ENCODE measurements around the gene TNS3. TPM values are rescaled to one million over a fixed set of nuclear protein-coding genes. Genes with fewer than 3 reads are reported as not detected.

The TNS3 gene
- total RNA-seq, 1 donor from 2014 or later: 92.9 TPM

DNA sequence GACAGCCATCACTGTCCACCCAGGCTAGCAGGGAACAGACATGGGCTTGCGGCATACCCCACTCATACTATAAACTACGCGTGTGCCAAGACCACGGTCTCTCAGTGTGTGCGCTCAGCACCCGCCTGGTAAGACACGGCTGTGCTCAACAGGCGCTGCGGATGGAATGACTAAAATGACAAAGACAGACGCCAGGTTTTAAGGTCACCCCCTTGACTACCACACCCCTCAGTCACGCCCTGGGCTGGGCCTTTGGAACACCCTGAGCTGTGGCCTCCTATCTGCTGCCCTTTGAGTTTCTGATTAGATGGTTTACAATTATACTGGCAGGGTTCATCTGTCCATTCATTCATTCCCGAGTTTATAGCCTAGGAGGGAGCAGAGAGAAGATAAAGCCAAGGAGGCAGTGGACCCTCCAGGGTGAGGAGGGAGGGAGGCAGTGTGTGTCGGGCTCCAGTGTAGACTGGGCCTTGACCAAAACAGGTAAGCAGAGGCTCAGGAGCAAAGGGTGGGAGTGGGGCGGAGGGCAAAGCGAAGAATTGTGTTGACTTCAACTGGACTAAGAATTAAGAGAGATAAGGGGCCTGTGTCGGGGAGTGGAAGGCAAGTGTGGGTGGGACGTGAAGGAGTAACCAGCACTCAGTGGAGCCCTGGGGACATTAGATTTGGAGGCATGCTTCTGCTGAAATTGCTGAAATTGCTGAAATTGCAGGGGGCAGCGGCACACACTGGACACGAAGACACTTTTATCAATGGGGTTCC, 35.0 kb downstream of the TNS3 start:
- Histone ChIP-seq H3K4me3 (ENCODE audit: insufficient read depth, low read depth, low read length) (no peak overlapping the region), H3K36me3 (ENCODE audit: insufficient read depth, low read length) (no peaks in the 10 kb centered on the region), H3K27me3 (ENCODE audit: insufficient read depth, low read length) (no peaks in the 10 kb centered on the region), H3K9me3 (ENCODE audit: insufficient read depth, low read depth, low read length) (no peaks in the 10 kb centered on the region), H3K4me1 (ENCODE audit: insufficient read depth, low read length) (peaks cover 5% of the 10 kb centered on the region), H4K20me1 (ENCODE audit: insufficient read depth, low read length) (peaks cover 40% of the 10 kb centered on the region), H3K79me2 (ENCODE audit: insufficient read depth, low read length) (peaks cover 56% of the 10 kb centered on the region), H3K9ac (ENCODE audit: low read length) (no peak overlapping the region), H3K27ac (ENCODE audit: low read depth, low read length) (no peak overlapping the region), H3K4me2 (ENCODE audit: low read length) (no peak overlapping the region), H2AFZ (ENCODE audit: low read depth, low read length) (no peak overlapping the region)
- Mint-ChIP-seq H3K9me3 (ENCODE audit: unreplicated experiment) (peaks cover 3% of the 10 kb centered on the region), H3K4me3 (ENCODE audit: unreplicated experiment) (no peak overlapping the region), H3K27me3 (ENCODE audit: low read depth, unreplicated experiment) (no peaks in the 10 kb centered on the region), H3K27ac (ENCODE audit: unreplicated experiment) (no peak overlapping the region), H3K4me1 (ENCODE audit: low read depth, unreplicated experiment) (peaks cover 9% of the 10 kb centered on the region), H3K36me3 (ENCODE audit: low read depth, unreplicated experiment) (peaks cover 25% of the 10 kb centered on the region)
- DNase-seq (ENCODE audit: low read depth): no peak
- TF ChIP-seq EZH2 (IDR thresholded peaks at IDR 0.05; ENCODE audit: insufficient read depth, low read length): no peak
- TF ChIP-seq, protein P1, sequence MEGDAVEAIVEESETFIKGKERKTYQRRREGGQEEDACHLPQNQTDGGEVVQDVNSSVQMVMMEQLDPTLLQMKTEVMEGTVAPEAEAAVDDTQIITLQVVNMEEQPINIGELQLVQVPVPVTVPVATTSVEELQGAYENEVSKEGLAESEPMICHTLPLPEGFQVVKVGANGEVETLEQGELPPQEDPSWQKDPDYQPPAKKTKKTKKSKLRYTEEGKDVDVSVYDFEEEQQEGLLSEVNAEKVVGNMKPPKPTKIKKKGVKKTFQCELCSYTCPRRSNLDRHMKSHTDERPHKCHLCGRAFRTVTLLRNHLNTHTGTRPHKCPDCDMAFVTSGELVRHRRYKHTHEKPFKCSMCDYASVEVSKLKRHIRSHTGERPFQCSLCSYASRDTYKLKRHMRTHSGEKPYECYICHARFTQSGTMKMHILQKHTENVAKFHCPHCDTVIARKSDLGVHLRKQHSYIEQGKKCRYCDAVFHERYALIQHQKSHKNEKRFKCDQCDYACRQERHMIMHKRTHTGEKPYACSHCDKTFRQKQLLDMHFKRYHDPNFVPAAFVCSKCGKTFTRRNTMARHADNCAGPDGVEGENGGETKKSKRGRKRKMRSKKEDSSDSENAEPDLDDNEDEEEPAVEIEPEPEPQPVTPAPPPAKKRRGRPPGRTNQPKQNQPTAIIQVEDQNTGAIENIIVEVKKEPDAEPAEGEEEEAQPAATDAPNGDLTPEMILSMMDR (IDR thresholded peaks at IDR 0.05; ENCODE audit: insufficient read depth, low read depth, low read length): no peak
- FAIRE-seq: no peak

DNA sequence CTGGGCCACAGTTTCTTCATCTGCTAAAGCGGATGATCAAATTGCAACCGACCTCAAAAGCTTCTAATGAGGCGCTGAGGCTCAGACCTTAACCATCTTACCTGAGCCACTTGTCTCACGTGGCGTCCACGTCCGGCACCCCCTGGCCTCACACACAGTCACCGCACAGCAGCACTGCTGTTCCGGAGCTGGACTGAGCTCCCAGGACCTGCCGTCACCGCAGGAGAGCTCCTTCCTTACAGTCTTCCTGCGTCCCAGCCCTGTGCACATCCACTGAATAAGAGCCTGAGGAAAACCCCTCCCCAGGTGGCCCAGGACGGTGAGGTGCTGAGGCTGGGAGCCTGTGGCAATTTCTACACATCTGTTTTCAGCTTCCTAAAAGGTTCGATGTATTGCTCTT, 35.7 kb downstream of the TNS3 start:
- Histone ChIP-seq H3K4me3 (ENCODE audit: insufficient read depth, low read depth, low read length) (no peak overlapping the region), H2AFZ (ENCODE audit: low read depth, low read length) (no peak overlapping the region), H4K20me1 (ENCODE audit: insufficient read depth, low read length) (peaks cover 40% of the 10 kb centered on the region), H3K79me2 (ENCODE audit: insufficient read depth, low read length) (peaks cover 52% of the 10 kb centered on the region), H3K36me3 (ENCODE audit: insufficient read depth, low read length) (no peaks in the 10 kb centered on the region), H3K4me2 (ENCODE audit: low read length) (no peak overlapping the region), H3K9ac (ENCODE audit: low read length) (no peak overlapping the region), H3K9me3 (ENCODE audit: insufficient read depth, low read depth, low read length) (no peaks in the 10 kb centered on the region), H3K4me1 (ENCODE audit: insufficient read depth, low read length) (no peaks in the 10 kb centered on the region), H3K27me3 (ENCODE audit: insufficient read depth, low read length) (no peaks in the 10 kb centered on the region), H3K27ac (ENCODE audit: low read depth, low read length) (no peak overlapping the region)
- no peak overlapping the region for H3K4me3 Mint-ChIP-seq (ENCODE audit: unreplicated experiment)
- no peaks in the 10 kb centered on the region for H3K27me3 Mint-ChIP-seq (ENCODE audit: low read depth, unreplicated experiment)
- no peak for FAIRE-seq
- no peak overlapping the region for H3K27ac Mint-ChIP-seq (ENCODE audit: unreplicated experiment)
- peaks cover 4% of the 10 kb centered on the region for H3K9me3 Mint-ChIP-seq (ENCODE audit: unreplicated experiment)
- peaks cover 4% of the 10 kb centered on the region for H3K4me1 Mint-ChIP-seq (ENCODE audit: low read depth, unreplicated experiment)
- peaks cover 27% of the 10 kb centered on the region for H3K36me3 Mint-ChIP-seq (ENCODE audit: low read depth, unreplicated experiment)
- no peak for DNase-seq (ENCODE audit: low read depth)
- no peak for TF ChIP-seq EZH2 (IDR thresholded peaks at IDR 0.05; ENCODE audit: insufficient read depth, low read length)
- TF ChIP-seq, protein P1 (IDR thresholded peaks at IDR 0.05; ENCODE audit: insufficient read depth, low read depth, low read length): no peak

DNA sequence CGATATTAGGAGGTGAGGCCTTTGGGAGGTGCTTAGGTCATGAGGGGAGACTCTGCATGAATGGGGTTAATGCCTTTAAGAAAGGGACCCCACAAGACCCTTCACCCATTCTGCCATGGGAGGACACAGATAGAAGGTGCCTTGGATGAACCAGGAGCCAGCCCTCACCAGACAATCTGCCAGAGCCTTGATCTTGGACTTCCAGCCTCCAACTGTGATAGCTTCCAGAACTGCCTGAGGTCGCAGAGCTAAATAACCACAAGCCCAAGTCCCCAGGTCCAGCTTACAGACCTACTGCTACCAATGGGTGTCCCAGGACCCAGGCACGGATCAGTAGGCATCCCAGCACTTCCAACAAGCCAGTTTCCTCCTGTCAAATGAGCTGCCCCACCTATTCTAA, 37.5 kb downstream of the TNS3 start:
- H3K4me3 Mint-ChIP-seq (ENCODE audit: unreplicated experiment): no peak overlapping the region
- H3K27me3 Mint-ChIP-seq (ENCODE audit: low read depth, unreplicated experiment): no peaks in the 10 kb centered on the region
- peaks cover 44% of the 10 kb centered on the region for H3K79me2 ChIP-seq (ENCODE audit: insufficient read depth, low read length)
- no peaks in the 10 kb centered on the region for H3K27me3 ChIP-seq (ENCODE audit: insufficient read depth, low read length)
- no peak overlapping the region for H3K27ac ChIP-seq (ENCODE audit: low read depth, low read length)
- H3K4me1 ChIP-seq (ENCODE audit: insufficient read depth, low read length): peaks cover 10% of the 10 kb centered on the region
- no peak overlapping the region for H3K9ac ChIP-seq (ENCODE audit: low read length)
- no peak overlapping the region for H3K27ac Mint-ChIP-seq (ENCODE audit: unreplicated experiment)
- H2AFZ ChIP-seq (ENCODE audit: low read depth, low read length): no peak overlapping the region
- H3K4me1 Mint-ChIP-seq (ENCODE audit: low read depth, unreplicated experiment): peaks cover 17% of the 10 kb centered on the region
- FAIRE-seq (no peak), DNase-seq (ENCODE audit: low read depth) (no peak)
- peaks cover 4% of the 10 kb centered on the region for H3K9me3 Mint-ChIP-seq (ENCODE audit: unreplicated experiment)
- no peaks in the 10 kb centered on the region for H3K36me3 ChIP-seq (ENCODE audit: insufficient read depth, low read length)
- no peaks in the 10 kb centered on the region for H3K9me3 ChIP-seq (ENCODE audit: insufficient read depth, low read depth, low read length)
- no peak overlapping the region for H3K4me3 ChIP-seq (ENCODE audit: insufficient read depth, low read depth, low read length)
- H3K4me2 ChIP-seq (ENCODE audit: low read length): no peak overlapping the region
- peaks cover 30% of the 10 kb centered on the region for H3K36me3 Mint-ChIP-seq (ENCODE audit: low read depth, unreplicated experiment)
- TF ChIP-seq, protein P1 (IDR thresholded peaks at IDR 0.05; ENCODE audit: insufficient read depth, low read depth, low read length): no peak
- TF ChIP-seq EZH2 (IDR thresholded peaks at IDR 0.05; ENCODE audit: insufficient read depth, low read length): no peak
- H4K20me1 ChIP-seq (ENCODE audit: insufficient read depth, low read length): peaks cover 42% of the 10 kb centered on the region
